NT2/D1 (cell line): ENCODE measurements around the gene TMEM132A.

Experiments used
- YY1 ChIP-seq: IDR thresholded peaks from 2 replicates; pipeline ENCODE4 v1.6.1; 2011; ENCODE audit not compliant: insufficient read length, insufficient read depth
- ZNF274 ChIP-seq: IDR thresholded peaks from 2 replicates; pipeline ENCODE4 v1.6.1; 2011; ENCODE audit warnings: mild to moderate bottlenecking, low read depth, low read length

DNA sequence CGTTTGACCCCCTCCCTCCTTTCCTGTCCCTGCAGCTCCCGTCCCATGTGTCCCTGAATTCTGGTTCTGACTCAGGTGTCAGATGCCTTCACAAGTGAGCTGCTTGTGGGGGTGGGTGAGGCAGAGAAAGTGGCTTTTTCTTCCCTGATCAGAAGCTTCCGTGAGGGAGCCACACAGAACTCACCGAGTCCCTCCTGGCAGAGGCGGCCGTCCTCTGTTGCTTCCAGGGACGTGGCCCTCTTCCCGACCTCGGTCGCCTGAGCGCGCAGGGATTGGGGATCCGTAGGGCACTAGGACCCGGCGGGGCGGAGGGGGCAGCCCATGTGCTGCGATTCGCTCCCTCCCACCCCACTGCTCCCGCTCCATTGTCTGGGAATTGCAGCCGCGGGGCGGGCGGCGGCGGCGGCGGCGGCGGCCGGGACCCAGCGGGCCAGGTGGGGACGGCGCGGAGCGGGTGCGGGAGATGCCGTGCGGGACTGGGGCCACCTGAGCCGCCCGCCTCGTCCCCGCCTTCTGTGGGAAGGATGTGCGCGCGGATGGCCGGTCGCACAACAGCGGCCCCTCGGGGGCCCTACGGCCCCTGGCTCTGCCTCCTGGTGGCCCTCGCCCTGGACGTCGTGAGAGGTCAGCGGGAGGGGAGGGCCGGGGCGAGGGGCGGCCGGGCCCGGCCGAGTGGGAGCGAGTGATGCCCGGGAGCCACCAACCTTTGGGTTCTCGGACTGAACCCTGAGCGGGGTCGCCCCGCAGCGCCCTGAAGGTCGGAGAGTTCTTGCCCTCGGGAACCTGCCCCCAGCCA, at the start of gene TMEM132A:
- TF ChIP-seq YY1 (no peak), ZNF274 (no peak)
